Measurements from ENCODE around the gene KCNK2. TPM values are rescaled to one million over a fixed set of nuclear protein-coding genes. Genes with fewer than 3 reads are reported as not detected.

Gene KCNK2
- total and polyA plus RNA-seq, 2 experiments from 2014 or later, result 0.07 to 0.24 TPM

GRCh38 chr1:215141460-215141859 is 58.9 kb downstream of the KCNK2 start:
- peaks cover 7% of the 10 kb centered on the region; the same call in 2 of the 3 replicates for H3K9me3 Mint-ChIP-seq
- H3K4me3 Mint-ChIP-seq, result no peak overlapping the region
- H3K4me1 Mint-ChIP-seq, result no peaks in the 10 kb centered on the region
- no peaks in the 10 kb centered on the region for H4K20me1 ChIP-seq (replicated peaks; ENCODE audit: insufficient read depth)
- no peak overlapping the region for H3K4me2 ChIP-seq
- no peaks in the 10 kb centered on the region for H3K36me3 Mint-ChIP-seq (ENCODE audit: low read depth)
- H3K79me2 ChIP-seq (replicated peaks; ENCODE audit: insufficient read depth), result no peaks in the 10 kb centered on the region
- no peak overlapping the region for H3K27ac Mint-ChIP-seq
- no peaks in the 10 kb centered on the region for H3K9me2 ChIP-seq (ENCODE audit: insufficient read depth)
- no peak for TF ChIP-seq REST (IDR thresholded peaks at IDR 0.05; ENCODE audit: unreplicated experiment)
- TF ChIP-seq NANOG (IDR thresholded peaks at IDR 0.05; ENCODE audit: borderline replicate concordance), result no peak
- no peak for TF ChIP-seq ZNF462 (CRISPR knock-in tag; IDR thresholded peaks at IDR 0.05)
- no peak for TF ChIP-seq ETS1 (IDR thresholded peaks at IDR 0.05)
- TF ChIP-seq CTCF (conservative IDR thresholded peaks at IDR 0.05; ENCODE audit: low read depth in 2 of 2), result no peak
- no peak for TF ChIP-seq EZH2phosphoT487 (IDR thresholded peaks at IDR 0.05; ENCODE audit: unreplicated experiment)
- no peak overlapping the region for H3K27ac ChIP-seq (ENCODE audit: low read depth)
- no peaks in the 10 kb centered on the region for H3K4me1 ChIP-seq (ENCODE audit: insufficient read depth)
- H3F3A ChIP-seq (replicated peaks; ENCODE audit: low read depth), result no peaks in the 10 kb centered on the region
- no peaks in the 10 kb centered on the region for H3K27me3 ChIP-seq (ENCODE audit: insufficient read depth)
- ATAC-seq (no peak), DNase-seq (ENCODE audit: low spot score) (no peak)
- no peaks in the 10 kb centered on the region for H3K27me3 Mint-ChIP-seq (ENCODE audit: insufficient read depth, low read depth, poor library complexity)
- no peak overlapping the region for H3K4me3 ChIP-seq
- no peaks in the 10 kb centered on the region for H3K36me3 ChIP-seq (ENCODE audit: insufficient read depth)
- H2AFZ ChIP-seq, result no peak overlapping the region

All from GM23338 (cell line).